ENCODE data around the gene ZC2HC1C. TPM values are rescaled to one million over a fixed set of nuclear protein-coding genes. Genes with fewer than 3 reads are reported as not detected.

The ZC2HC1C gene, protein sequence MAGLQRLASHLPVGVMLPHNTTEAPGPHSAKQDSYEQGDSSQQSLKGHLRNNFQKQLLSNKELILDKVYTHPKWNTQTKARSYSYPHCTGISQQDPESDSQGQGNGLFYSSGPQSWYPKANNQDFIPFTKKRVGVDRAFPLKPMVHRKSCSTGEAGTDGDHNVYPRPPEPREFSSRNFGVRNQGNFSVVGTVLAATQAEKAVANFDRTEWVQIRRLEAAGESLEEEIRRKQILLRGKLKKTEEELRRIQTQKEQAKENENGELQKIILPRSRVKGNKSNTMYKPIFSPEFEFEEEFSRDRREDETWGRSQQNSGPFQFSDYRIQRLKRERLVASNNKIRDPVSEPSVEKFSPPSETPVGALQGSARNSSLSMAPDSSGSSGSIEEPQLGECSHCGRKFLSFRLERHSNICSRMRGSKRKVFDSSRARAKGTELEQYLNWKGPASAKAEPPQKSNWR
- polyA plus RNA-seq (2012; ENCODE audit: missing spikeins): 2.2 TPM

DNA sequence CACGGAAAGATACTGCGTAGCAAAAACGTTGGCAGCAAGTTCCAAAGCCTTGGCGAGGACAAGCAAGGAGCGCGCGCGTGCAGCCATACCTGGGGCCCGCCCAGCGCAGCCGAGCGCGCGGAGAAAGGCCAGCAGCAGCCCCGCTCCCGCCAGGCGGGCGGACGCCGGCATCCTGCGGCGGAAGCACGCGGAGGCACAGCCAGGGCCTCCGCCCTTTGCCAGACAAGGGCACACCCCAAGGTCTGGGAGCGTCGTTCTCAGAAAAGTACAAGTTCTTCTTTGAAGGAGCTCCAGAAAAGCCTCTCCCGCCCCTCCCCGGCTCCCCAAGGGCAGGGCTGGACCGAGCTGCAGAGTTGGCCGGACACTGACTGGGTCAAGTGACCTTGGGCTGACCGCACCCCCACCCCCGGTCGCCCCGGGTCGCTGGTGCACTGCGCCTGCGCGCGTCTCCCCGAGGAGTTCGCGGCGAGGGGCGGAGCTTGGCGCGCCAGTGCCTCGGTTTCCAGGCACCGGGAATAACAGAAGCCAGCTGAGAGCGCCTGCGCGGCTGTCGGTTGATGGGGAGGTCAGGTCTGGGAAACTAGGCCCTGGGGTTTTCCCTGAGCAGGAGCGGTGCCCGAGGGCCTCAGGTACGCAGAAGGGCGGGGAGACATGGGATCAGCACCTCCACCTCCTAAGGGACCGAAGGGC, at the start of gene ZC2HC1C:
ZC2HC1C (plus strand) TSS at position 521 of the 690 bp plus-strand sequence. CDS start 933 bp downstream, outside the sequence.
- DNase-seq (ENCODE audit: insufficient read length) (peak; percentile 69), FAIRE-seq (peak; percentile 93)

DNA sequence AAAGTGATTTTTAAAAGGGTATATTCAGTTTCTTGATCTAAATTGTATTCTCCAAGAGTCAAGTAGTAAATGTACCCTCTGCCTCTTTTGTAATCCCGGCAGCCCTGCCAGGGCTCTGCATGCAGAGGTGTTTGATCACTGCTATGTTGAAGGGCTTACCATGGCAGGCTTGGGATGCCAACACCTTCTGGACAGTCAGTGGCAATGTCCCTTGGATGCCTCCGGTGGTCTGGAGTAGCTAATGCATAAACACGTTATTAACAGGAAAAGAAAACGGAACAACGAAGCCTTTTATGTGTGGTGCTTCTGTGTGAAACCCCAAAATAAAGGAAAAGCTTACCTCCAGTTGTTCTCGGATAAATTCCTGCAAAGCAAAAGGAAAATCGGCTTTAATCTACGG, 46.8 kb upstream of the ZC2HC1C start:
- TF ChIP-seq POLR2A (IDR thresholded peaks at IDR 0.05; ENCODE audit: low read depth, low read length) (no peak), POLR2AphosphoS5 (IDR thresholded peaks at IDR 0.05; ENCODE audit: low read depth, low read length) (no peak), TAF1 (IDR thresholded peaks at IDR 0.05; ENCODE audit: borderline replicate concordance, low read depth, low read length) (no peak)
- FAIRE-seq: peak; percentile 40
- DNase-seq (ENCODE audit: insufficient read length): no peak

More for the DNA sequence above, at the start of gene ZC2HC1C:
- TF ChIP-seq TAF1 (IDR thresholded peaks at IDR 0.05; ENCODE audit: borderline replicate concordance, low read depth, low read length) (no peak), POLR2AphosphoS5 (IDR thresholded peaks at IDR 0.05; ENCODE audit: low read depth, low read length) (0 out of 2 replicates have a peak, but pooled peaks have one; percentile 42), POLR2A (IDR thresholded peaks at IDR 0.05; ENCODE audit: low read depth, low read length) (peak; percentile 66; the same call in 1 of the 2 replicates)

DNA sequence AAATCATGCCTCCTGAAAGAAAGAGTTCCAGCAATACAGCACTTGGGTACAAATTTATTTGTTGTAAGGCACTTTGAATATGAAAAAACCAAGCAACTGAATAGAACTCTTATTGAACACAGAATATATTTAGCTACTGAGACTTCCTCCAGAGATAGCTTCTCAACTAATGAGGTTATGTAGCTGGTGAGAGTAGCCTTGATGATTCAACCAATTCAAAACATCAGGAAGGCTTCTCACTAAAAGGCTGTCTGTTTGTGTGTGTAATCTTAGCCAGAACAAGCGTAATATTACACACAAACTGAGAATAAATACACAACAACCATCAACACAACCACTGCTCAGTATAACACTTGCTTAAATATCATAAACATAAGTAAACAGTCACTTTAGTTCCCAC, 46.3 kb upstream of the ZC2HC1C start:
- TF ChIP-seq POLR2A (IDR thresholded peaks at IDR 0.05; ENCODE audit: low read depth, low read length): no peak
- no peak for TF ChIP-seq TAF1 (IDR thresholded peaks at IDR 0.05; ENCODE audit: borderline replicate concordance, low read depth, low read length)
- TF ChIP-seq POLR2AphosphoS5 (IDR thresholded peaks at IDR 0.05; ENCODE audit: low read depth, low read length): no peak
- FAIRE-seq (peak; percentile 58), DNase-seq (ENCODE audit: insufficient read length) (no peak)

DNA sequence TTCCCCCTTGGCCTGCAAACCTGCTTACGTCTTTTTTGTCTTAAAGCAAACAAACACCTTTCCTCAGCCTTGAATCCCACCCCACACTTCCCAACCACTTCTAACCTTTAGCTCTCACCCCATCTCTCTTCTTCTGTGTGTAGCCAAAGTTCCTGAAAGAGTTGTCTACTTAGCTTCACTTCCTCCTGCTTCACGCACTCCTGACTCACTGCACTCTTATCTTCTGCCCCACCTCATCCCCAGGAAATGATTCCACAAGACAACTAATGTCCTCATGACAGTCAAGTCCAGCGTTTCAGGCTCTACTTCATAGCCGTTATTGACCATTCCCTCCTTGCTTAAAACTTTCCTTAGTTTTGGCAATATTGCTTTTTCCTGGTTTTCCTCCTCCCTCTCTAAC, 44.4 kb upstream of the ZC2HC1C start:
- FAIRE-seq (no peak), DNase-seq (ENCODE audit: insufficient read length) (no peak)
- TF ChIP-seq TAF1 (IDR thresholded peaks at IDR 0.05; ENCODE audit: borderline replicate concordance, low read depth, low read length) (no peak), POLR2AphosphoS5 (IDR thresholded peaks at IDR 0.05; ENCODE audit: low read depth, low read length) (no peak)

DNA sequence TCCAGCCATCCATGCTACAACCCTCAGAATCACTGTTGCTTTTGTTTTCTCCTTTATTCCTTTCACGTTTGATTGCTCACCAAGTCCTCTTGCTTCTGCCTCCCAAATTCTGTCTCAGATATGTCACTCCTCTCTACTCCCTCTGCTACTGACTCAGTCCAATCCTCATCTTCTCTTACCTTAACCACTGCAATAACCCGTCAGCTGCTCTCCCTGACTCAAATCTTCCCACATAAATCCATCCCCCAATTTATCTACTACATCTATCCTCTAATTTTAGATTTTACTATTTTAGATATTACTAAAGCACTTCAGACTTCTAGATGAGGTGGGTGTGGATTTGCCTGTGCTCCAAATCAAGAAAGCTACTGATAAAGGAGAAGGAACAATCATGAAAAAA, 43.6 kb upstream of the ZC2HC1C start:
- FAIRE-seq (no peak), DNase-seq (ENCODE audit: insufficient read length) (no peak)
- TF ChIP-seq POLR2A (IDR thresholded peaks at IDR 0.05; ENCODE audit: low read depth, low read length): no peak
- no peak for TF ChIP-seq TAF1 (IDR thresholded peaks at IDR 0.05; ENCODE audit: borderline replicate concordance, low read depth, low read length)
- no peak for TF ChIP-seq POLR2AphosphoS5 (IDR thresholded peaks at IDR 0.05; ENCODE audit: low read depth, low read length)

DNA sequence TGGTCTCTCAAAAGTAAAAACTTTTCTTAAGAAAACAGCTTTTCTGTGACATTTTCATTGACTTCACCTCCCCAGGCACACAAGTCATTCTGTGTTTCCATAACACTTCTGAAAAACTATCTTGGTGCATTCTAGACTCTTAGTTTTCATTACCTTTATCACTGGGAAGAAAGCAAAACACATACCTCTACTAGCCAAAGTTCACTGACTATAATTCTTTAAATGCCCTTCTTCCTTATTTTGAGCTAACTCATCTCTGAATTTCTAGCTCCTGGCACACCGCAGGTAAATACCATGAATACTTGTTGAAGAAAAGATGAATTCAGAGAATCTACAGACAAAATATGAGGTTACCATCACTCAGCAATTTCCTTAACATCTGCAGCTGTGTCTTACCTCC, 39.3 kb upstream of the ZC2HC1C start:
- DNase-seq (ENCODE audit: insufficient read length): no peak
- FAIRE-seq: no peak
- TF ChIP-seq TAF1 (IDR thresholded peaks at IDR 0.05; ENCODE audit: borderline replicate concordance, low read depth, low read length) (no peak), POLR2A (IDR thresholded peaks at IDR 0.05; ENCODE audit: low read depth, low read length) (no peak), POLR2AphosphoS5 (IDR thresholded peaks at IDR 0.05; ENCODE audit: low read depth, low read length) (no peak)

DNA sequence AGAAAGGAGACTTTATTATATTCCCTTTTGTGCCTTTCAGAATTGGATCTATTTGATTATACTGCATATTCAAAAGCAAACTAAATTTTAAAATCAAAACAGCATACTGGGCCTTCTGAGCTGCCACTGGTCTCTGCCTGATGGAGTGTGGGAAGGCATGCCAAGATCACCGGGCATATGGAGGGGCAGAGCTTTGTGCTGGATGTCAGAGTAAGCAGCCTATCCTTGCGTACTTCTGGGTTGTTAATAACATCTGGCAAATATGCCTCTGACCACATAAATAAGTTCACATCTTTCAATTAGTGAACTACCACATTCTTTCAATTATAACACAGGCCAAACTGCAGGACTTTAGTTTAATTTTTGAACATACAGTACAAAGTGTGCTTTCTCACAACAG, 36.5 kb upstream of the ZC2HC1C start:
- DNase-seq (ENCODE audit: insufficient read length) (no peak), FAIRE-seq (no peak)
- no peak for TF ChIP-seq POLR2A (IDR thresholded peaks at IDR 0.05; ENCODE audit: low read depth, low read length)
- TF ChIP-seq TAF1 (IDR thresholded peaks at IDR 0.05; ENCODE audit: borderline replicate concordance, low read depth, low read length): no peak
- no peak for TF ChIP-seq POLR2AphosphoS5 (IDR thresholded peaks at IDR 0.05; ENCODE audit: low read depth, low read length)

DNA sequence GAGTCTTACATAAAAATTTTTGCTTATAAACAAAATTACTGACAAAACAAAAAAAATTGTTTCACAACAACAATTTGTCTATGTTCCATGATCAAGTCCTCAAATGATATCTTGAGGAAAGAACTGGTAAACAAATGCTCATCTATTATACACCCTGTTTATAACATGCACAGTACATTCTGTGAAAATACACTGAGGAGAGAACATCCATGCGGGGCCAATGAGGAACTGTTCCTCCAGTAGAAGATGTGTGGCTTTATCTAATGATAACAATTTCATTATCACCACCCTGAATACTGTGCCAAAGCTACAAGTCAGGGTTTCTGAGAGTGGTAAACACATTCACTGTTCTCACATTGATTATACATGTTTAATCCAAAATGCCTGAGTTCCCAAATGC, 28.9 kb upstream of the ZC2HC1C start:
- FAIRE-seq: no peak
- no peak for DNase-seq (ENCODE audit: insufficient read length)
- TF ChIP-seq TAF1 (IDR thresholded peaks at IDR 0.05; ENCODE audit: borderline replicate concordance, low read depth, low read length) (no peak), POLR2AphosphoS5 (IDR thresholded peaks at IDR 0.05; ENCODE audit: low read depth, low read length) (no peak), POLR2A (IDR thresholded peaks at IDR 0.05; ENCODE audit: low read depth, low read length) (no peak)

DNA sequence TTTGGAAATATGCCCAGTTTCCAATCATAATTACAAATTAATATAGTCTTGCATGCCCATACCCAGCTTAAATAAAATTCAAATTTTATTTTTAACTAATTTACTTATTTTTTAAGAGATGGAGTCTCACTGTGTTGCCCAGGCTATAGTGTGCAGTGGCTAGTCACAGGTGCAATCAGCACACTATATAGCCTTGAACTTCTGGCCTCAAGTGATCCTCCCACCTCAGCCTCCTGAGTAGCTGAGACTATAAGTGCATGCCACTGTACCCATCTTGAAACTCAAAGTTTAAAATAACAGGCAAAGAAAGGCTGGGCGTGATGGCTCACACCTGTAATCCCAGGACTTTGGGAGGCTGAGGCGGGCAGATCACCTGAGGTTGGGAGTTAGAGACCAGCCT, 28.5 kb upstream of the ZC2HC1C start:
- FAIRE-seq: no peak
- no peak for DNase-seq (ENCODE audit: insufficient read length)
- TF ChIP-seq POLR2A (IDR thresholded peaks at IDR 0.05; ENCODE audit: low read depth, low read length) (no peak), POLR2AphosphoS5 (IDR thresholded peaks at IDR 0.05; ENCODE audit: low read depth, low read length) (no peak), TAF1 (IDR thresholded peaks at IDR 0.05; ENCODE audit: borderline replicate concordance, low read depth, low read length) (no peak)

DNA sequence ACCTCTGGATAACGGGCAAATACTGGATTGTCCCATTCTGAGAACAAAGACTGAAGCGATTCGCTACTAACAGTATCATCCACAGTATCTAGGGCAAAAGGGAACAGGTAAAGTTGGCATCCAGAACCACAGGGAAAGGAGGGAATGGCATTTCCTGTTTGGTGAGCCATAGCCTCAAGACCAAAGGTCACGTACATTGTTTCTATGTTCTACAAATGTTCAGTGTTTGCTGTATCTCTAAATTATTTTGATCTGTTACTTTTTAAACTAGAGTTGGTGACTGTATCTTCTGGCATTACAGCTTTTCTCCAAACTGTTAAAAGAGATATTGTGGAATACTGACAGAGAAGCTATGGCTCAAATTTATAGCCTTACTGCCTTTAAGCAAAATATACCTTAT, 27.8 kb upstream of the ZC2HC1C start:
- DNase-seq (ENCODE audit: insufficient read length) (no peak), FAIRE-seq (no peak)
- TF ChIP-seq POLR2AphosphoS5 (IDR thresholded peaks at IDR 0.05; ENCODE audit: low read depth, low read length) (no peak), TAF1 (IDR thresholded peaks at IDR 0.05; ENCODE audit: borderline replicate concordance, low read depth, low read length) (no peak), POLR2A (IDR thresholded peaks at IDR 0.05; ENCODE audit: low read depth, low read length) (no peak)

DNA sequence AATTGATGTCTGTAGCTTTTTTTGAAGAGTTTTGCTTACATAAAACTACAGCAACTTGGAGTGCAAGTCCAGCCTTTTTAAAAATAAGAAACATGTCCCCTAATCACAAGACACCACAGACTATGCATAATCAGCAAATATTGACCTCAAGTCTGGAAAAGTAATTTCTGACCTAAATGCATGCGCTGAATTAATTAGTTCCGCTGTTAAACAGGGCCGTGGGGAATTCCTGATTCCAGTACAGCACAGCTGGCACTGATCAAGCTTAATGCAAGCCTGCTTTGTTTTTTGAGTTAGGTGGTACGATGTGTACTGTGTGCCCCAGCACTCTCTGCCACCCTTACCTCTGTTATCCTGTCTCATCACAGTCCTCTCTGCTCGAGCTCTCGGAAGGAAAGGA, 27.4 kb upstream of the ZC2HC1C start:
- DNase-seq (ENCODE audit: insufficient read length): no peak
- FAIRE-seq: no peak
- no peak for TF ChIP-seq TAF1 (IDR thresholded peaks at IDR 0.05; ENCODE audit: borderline replicate concordance, low read depth, low read length)
- no peak for TF ChIP-seq POLR2AphosphoS5 (IDR thresholded peaks at IDR 0.05; ENCODE audit: low read depth, low read length)
- no peak for TF ChIP-seq POLR2A (IDR thresholded peaks at IDR 0.05; ENCODE audit: low read depth, low read length)
